IPS-NIHi11 (cell line): ENCODE measurements around the gene DOK6.

ENCODE experiments used
- DNase-seq: peaks from one replicate; pipeline ENCODE4 v3.0.0; 2012; ENCODE audit warnings: mixed read lengths, low spot score

DOK6 gene

GRCh38 chr18:69754108-69754507 lies 353.4 kb downstream of the DOK6 start:
- no peak for DNase-seq

GRCh38 chr18:69755041-69755440 lies 354.4 kb downstream of the DOK6 start:
- no peak for DNase-seq

- no peak for DNase-seq
Measured at GRCh38 chr18:69755856-69756496, 355.3 kb downstream of the DOK6 start.

GRCh38 chr18:69757733-69758132 lies 357.0 kb downstream of the DOK6 start:
- peak; percentile 39 for DNase-seq

- DNase-seq: no peak
Measured at GRCh38 chr18:69758458-69758857, 357.8 kb downstream of the DOK6 start.

GRCh38 chr18:69759046-69759445 lies 358.4 kb downstream of the DOK6 start:
- DNase-seq: no peak

- DNase-seq: no peak
Measured at GRCh38 chr18:69763002-69763401, 362.3 kb downstream of the DOK6 start.

GRCh38 chr18:69763821-69764220 lies 363.1 kb downstream of the DOK6 start:
- no peak for DNase-seq

GRCh38 chr18:69770238-69770637 lies 369.6 kb downstream of the DOK6 start:
- no peak for DNase-seq

GRCh38 chr18:69774831-69775230 lies 374.1 kb downstream of the DOK6 start:
- no peak for DNase-seq

GRCh38 chr18:69777248-69777647 lies 376.6 kb downstream of the DOK6 start:
- DNase-seq: no peak

- no peak for DNase-seq
Measured at GRCh38 chr18:69778680-69779079, 378.0 kb downstream of the DOK6 start.

GRCh38 chr18:69780851-69781250 lies 380.2 kb downstream of the DOK6 start:
- DNase-seq: no peak

- DNase-seq: no peak
Measured at GRCh38 chr18:69784815-69785214, 384.1 kb downstream of the DOK6 start.

- no peak for DNase-seq
Measured at GRCh38 chr18:69785466-69785865, 384.8 kb downstream of the DOK6 start.

- DNase-seq: no peak
Measured at GRCh38 chr18:69786427-69786826, 385.7 kb downstream of the DOK6 start.

GRCh38 chr18:69787825-69788547 lies 387.3 kb downstream of the DOK6 start:
- DNase-seq: no peak

- DNase-seq: no peak
Measured at GRCh38 chr18:69789794-69790193, 389.1 kb downstream of the DOK6 start.

- DNase-seq: no peak
Measured at GRCh38 chr18:69790649-69791048, 390.0 kb downstream of the DOK6 start.

GRCh38 chr18:69795791-69796190 lies 395.1 kb downstream of the DOK6 start:
- no peak for DNase-seq

GRCh38 chr18:69804776-69805501 lies 404.3 kb downstream of the DOK6 start:
- no peak for DNase-seq

GRCh38 chr18:69808399-69808798 lies 407.7 kb downstream of the DOK6 start:
- no peak for DNase-seq

- no peak for DNase-seq
Measured at GRCh38 chr18:69813559-69813958, 412.9 kb downstream of the DOK6 start.
